Lower lobe of right lung (tissue), 2 donors: ENCODE data around the gene SDHAF1. TPM values are rescaled to one million over a fixed set of nuclear protein-coding genes. Genes with fewer than 3 reads are reported as not detected.

Experiments used
- ATAC-seq, 2 donors: fragments of 200-7000 bp; cut with Tn5 transposase; one replicate each; pipeline ENCODE4 v1.9.1; 2020 to 2022; ENCODE audit warnings: mild to moderate bottlenecking in 2 of 2, moderate library complexity in 2 of 2
- DNase-seq: peaks from one replicate; pipeline ENCODE4 v3.0.0-alpha.2; 2020
- H3K27ac ChIP-seq: fragments of 200-600 bp; one replicate; pipeline ENCODE4 v1.8.0; 2022
- H3K27me3 ChIP-seq: fragments of 200-600 bp; one replicate; pipeline ENCODE4 v1.8.0; 2022; ENCODE audit warnings: low read depth
- H3K36me3 ChIP-seq: fragments of 200-600 bp; one replicate; pipeline ENCODE4 v1.8.0; 2022; ENCODE audit warnings: mild to moderate bottlenecking
- H3K4me1 ChIP-seq: fragments of 200-600 bp; one replicate; pipeline ENCODE4 v1.8.0; 2022
- H3K4me3 ChIP-seq: fragments of 200-600 bp; one replicate; pipeline ENCODE4 v1.8.0; 2022; ENCODE audit warnings: mild to moderate bottlenecking
- H3K9me3 ChIP-seq: fragments of 200-600 bp; one replicate; pipeline ENCODE4 v1.8.0; 2022
- intact Hi-C: fragments of 100-400 bp; cut with DNase I; formaldehyde crosslinking; loops from one replicate; pipeline ENCODE4 v1.11.0; 2022
- total RNA-seq: library from RNA; stranded (reverse); fragmentation: NEBNext Ultra II Directional; extraction: Animal tissue kit (Norgen Biotek cat#: 25700); gene quantifications from one replicate; pipeline ENCODE4 v1.2.1, GENCODE V29; 2021
- TF ChIP-seq, protein P1 (sequence below): fragments of 200-600 bp; IDR thresholded peaks from one replicate; pipeline ENCODE4 v1.8.0; 2022; ENCODE audit warnings: antibody characterized with exemption, mild to moderate bottlenecking
- donor health status: DM: no; HTN: yes; CAD: no; lungs with severe emphysema.

Gene SDHAF1
- total RNA-seq, 1 donor from 2014 or later = 14.4 TPM

- Histone ChIP-seq H3K27ac (no peak overlapping the region), H3K9me3 (no peaks in the 10 kb centered on the region), H3K27me3 (peaks cover 43% of the 10 kb centered on the region), H3K36me3 (no peaks in the 10 kb centered on the region), H3K4me1 (peaks cover 7% of the 10 kb centered on the region), H3K4me3 (peak overlapping the region; percentile 36)
- no peak for DNase-seq
- TF ChIP-seq, protein P1, sequence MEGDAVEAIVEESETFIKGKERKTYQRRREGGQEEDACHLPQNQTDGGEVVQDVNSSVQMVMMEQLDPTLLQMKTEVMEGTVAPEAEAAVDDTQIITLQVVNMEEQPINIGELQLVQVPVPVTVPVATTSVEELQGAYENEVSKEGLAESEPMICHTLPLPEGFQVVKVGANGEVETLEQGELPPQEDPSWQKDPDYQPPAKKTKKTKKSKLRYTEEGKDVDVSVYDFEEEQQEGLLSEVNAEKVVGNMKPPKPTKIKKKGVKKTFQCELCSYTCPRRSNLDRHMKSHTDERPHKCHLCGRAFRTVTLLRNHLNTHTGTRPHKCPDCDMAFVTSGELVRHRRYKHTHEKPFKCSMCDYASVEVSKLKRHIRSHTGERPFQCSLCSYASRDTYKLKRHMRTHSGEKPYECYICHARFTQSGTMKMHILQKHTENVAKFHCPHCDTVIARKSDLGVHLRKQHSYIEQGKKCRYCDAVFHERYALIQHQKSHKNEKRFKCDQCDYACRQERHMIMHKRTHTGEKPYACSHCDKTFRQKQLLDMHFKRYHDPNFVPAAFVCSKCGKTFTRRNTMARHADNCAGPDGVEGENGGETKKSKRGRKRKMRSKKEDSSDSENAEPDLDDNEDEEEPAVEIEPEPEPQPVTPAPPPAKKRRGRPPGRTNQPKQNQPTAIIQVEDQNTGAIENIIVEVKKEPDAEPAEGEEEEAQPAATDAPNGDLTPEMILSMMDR = no peak
- intact Hi-C loops = no loop called here
- no peak for ATAC-seq
Observed at GRCh38 chr19:35958660-35959039, 36.3 kb upstream of the SDHAF1 start.

GRCh38 chr19:35959040-35959967, 35.7 kb upstream of the SDHAF1 start:
- DNase-seq (peak; percentile 83), ATAC-seq (peak; percentile 91)
- no peaks in the 10 kb centered on the region for H3K36me3 ChIP-seq
- no peaks in the 10 kb centered on the region for H3K9me3 ChIP-seq
- peaks cover 47% of the 10 kb centered on the region for H3K27me3 ChIP-seq
- TF ChIP-seq, protein P1 = peak; percentile 45
- H3K4me3 ChIP-seq = peak overlapping the region; percentile 36
- intact Hi-C loops = no loop called here
- peak overlapping the region; percentile 24 for H3K27ac ChIP-seq
- H3K4me1 ChIP-seq = peaks cover 7% of the 10 kb centered on the region

DNA sequence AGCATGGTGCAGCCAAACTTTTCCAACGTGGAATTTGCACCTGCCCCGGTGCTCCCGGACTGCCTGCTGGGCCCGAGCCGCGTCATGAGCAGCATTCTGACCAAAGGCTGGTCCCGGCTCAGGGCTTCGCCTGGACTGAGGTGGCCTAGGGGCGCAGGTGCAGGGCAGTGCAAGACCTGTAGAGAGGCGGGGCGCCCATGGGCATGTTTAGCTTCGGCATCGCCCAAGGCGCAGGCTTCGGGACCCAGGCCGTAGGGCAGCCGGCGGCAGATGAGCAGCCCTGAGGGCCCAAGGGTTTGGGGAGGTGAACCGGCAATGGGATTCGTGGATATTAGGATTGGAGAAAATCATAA, 35.0 kb upstream of the SDHAF1 start:
- H3K4me3 ChIP-seq = no peak overlapping the region
- no peaks in the 10 kb centered on the region for H3K36me3 ChIP-seq
- intact Hi-C loops = no loop called here
- H3K9me3 ChIP-seq = no peaks in the 10 kb centered on the region
- TF ChIP-seq, protein P1 = no peak
- H3K27me3 ChIP-seq = peaks cover 53% of the 10 kb centered on the region
- ATAC-seq (peak in 1 of 2 donors; percentile 12), DNase-seq (no peak)
- no peak overlapping the region for H3K27ac ChIP-seq
- H3K4me1 ChIP-seq = peaks cover 7% of the 10 kb centered on the region

- Histone ChIP-seq H3K4me1 (peaks cover 7% of the 10 kb centered on the region), H3K27me3 (peaks cover 59% of the 10 kb centered on the region), H3K36me3 (no peaks in the 10 kb centered on the region), H3K9me3 (no peaks in the 10 kb centered on the region), H3K27ac (no peak overlapping the region), H3K4me3 (no peak overlapping the region)
- DNase-seq (no peak), ATAC-seq (no peak)
- TF ChIP-seq, protein P1 = no peak
- intact Hi-C loops = no loop called here
Observed at GRCh38 chr19:35960432-35960972, 34.5 kb upstream of the SDHAF1 start.

DNA sequence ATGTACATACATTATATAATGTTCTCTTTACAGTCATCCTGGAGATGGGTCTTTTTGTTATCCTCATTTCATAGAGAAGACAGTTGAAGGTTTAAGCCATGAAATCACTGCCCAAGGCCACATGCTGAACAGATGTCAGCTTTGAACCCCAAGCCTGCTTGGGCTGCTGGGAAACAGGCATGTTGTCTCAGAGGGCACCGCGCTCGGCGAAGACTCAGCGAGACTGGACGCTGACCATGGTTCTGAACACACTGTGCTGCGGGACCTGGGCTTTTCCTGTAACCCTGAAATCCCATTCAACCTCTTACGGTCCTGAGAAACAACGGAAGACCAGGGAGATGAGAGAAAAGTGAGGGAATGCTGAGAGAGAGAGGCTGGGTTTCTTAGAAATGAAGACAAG, 31.5 kb upstream of the SDHAF1 start:
- ATAC-seq (no peak), DNase-seq (no peak)
- Histone ChIP-seq H3K27ac (no peak overlapping the region), H3K4me3 (no peak overlapping the region), H3K4me1 (peaks cover 7% of the 10 kb centered on the region), H3K36me3 (no peaks in the 10 kb centered on the region), H3K27me3 (peaks cover 55% of the 10 kb centered on the region), H3K9me3 (no peaks in the 10 kb centered on the region)
- TF ChIP-seq, protein P1 = no peak
- intact Hi-C loops = no loop called here
